Endothelial cell of umbilical vein (primary cell): ENCODE measurements around the gene ME3.

ENCODE experiments used
- CTCF ChIP-seq, 2 donors: IDR thresholded peaks; 1 replicate in 1 of 2; 2 replicates in 1 of 2; pipeline ENCODE4 v1.5.1; 2011; ENCODE audit warnings: low read length in 2 of 2, mild to moderate bottlenecking in 2 of 2, moderate library complexity in 2 of 2, control low read depth in 1 of 2, inconsistent platforms in 1 of 2, low read depth in 1 of 2; ENCODE audit not compliant: insufficient read depth in 1 of 2; ENCODE audit errors: extremely low read depth in 1 of 2
- EZH2 ChIP-seq: IDR thresholded peaks from 2 replicates; pipeline ENCODE4 v1.6.1; 2012; ENCODE audit warnings: borderline replicate concordance, low read depth, mild to moderate bottlenecking, moderate library complexity, low read length, inconsistent platforms; ENCODE audit not compliant: severe bottlenecking
- GATA2 ChIP-seq: IDR thresholded peaks from 2 replicates; pipeline ENCODE4 v1.7.0; 2011; ENCODE audit warnings: low read depth, mild to moderate bottlenecking, moderate library complexity, mixed read lengths, low read length; ENCODE audit not compliant: insufficient read length, insufficient read depth
- JUN ChIP-seq: IDR thresholded peaks from 2 replicates; pipeline ENCODE4 v1.6.1; 2011; ENCODE audit warnings: borderline replicate concordance, low read depth; ENCODE audit not compliant: insufficient read length, insufficient read depth
- MAX ChIP-seq: IDR thresholded peaks from 2 replicates; pipeline ENCODE4 v1.6.1; 2011; ENCODE audit not compliant: insufficient read depth, insufficient read length
- POLR2A ChIP-seq: IDR thresholded peaks from 2 replicates; pipeline ENCODE4 v1.6.1; 2012; ENCODE audit warnings: low read depth, mild to moderate bottlenecking, control low read depth, low read length
- POLR2AphosphoS5 ChIP-seq: IDR thresholded peaks from 2 replicates; pipeline ENCODE4 v1.6.1; 2012; ENCODE audit warnings: low read depth, mild to moderate bottlenecking, control low read depth, low read length, moderate library complexity; ENCODE audit not compliant: insufficient read depth

- TF ChIP-seq POLR2A (no peak), CTCF (IDR thresholded peaks at IDR 0.05; ENCODE audit: extremely low read depth in 1 of 2, insufficient read depth in 1 of 2, low read depth in 1 of 2, low read length in 2 of 2) (no peak), MAX (no peak), JUN (no peak), GATA2 (no peak), EZH2 (no peak), POLR2AphosphoS5 (no peak)
Measured at GRCh38 chr11:86615487-86615886, 56.9 kb downstream of the ME3 start.
